ENCODE data around the gene ADK. TPM values are rescaled to one million over a fixed set of nuclear protein-coding genes. Genes with fewer than 3 reads are reported as not detected.
"Not testable (repeated sequence)": the region's sequence is repeated elsewhere in the genome, so short reads cannot be mapped to it uniquely, and the experiment has no call there.

ADK gene
- total RNA-seq, 1 donor from 2014 or later: 46.1 TPM

- ChIA-PET POLR2A (no interaction called here), CTCF (interaction anchor here (0.6 kb wide), 1 partner anchor 184 kb away, joined by 3 read pairs; no protein-coding TSS in a partner anchor)
- Mint-ChIP-seq H3K27me3 (no peaks in the 10 kb centered on the region), H3K9me3 (peaks cover 19% of the 10 kb centered on the region), H3K36me3 (ENCODE audit: low read depth) (peaks cover 39% of the 10 kb centered on the region), H3K4me3 (no peak overlapping the region), H3K4me1 (peaks cover 5% of the 10 kb centered on the region), H3K27ac (no peak overlapping the region)
- no peak for TF ChIP-seq CTCF (IDR thresholded peaks at IDR 0.05)
- intact Hi-C loops (cut with micrococcal nuclease): no loop called here
- no peak for DNase-seq
- no peak for ATAC-seq (ENCODE audit: low read depth)
Observed at GRCh38 chr10:74518061-74518460, 367.0 kb downstream of the ADK start.

GRCh38 chr10:74521526-74521925 lies 370.5 kb downstream of the ADK start:
- H3K27ac Mint-ChIP-seq: no peak overlapping the region
- H3K4me1 Mint-ChIP-seq: peaks cover 6% of the 10 kb centered on the region
- DNase-seq (no peak), ATAC-seq (ENCODE audit: low read depth) (no peak)
- no peak overlapping the region for H3K4me3 Mint-ChIP-seq
- no peak for TF ChIP-seq CTCF (IDR thresholded peaks at IDR 0.05)
- H3K9me3 Mint-ChIP-seq: no peaks in the 10 kb centered on the region
- ChIA-PET CTCF (no interaction called here), POLR2A (no interaction called here)
- H3K36me3 Mint-ChIP-seq (ENCODE audit: low read depth): peaks cover 21% of the 10 kb centered on the region
- H3K27me3 Mint-ChIP-seq: no peaks in the 10 kb centered on the region
- intact Hi-C loops (cut with micrococcal nuclease): no loop called here

GRCh38 chr10:74523199-74523598 lies 372.2 kb downstream of the ADK start:
- CTCF ChIA-PET: no interaction called here
- no peaks in the 10 kb centered on the region for H3K27me3 Mint-ChIP-seq
- peaks cover 28% of the 10 kb centered on the region for H3K36me3 Mint-ChIP-seq (ENCODE audit: low read depth)
- H3K4me1 Mint-ChIP-seq: peaks cover 6% of the 10 kb centered on the region
- intact Hi-C loops (cut with micrococcal nuclease): no loop called here
- H3K4me3 Mint-ChIP-seq: no peak overlapping the region
- no peak for TF ChIP-seq CTCF (IDR thresholded peaks at IDR 0.05)
- POLR2A ChIA-PET: interaction anchor here (0.7 kb wide), 2 partner anchors 36 to 356 kb away, joined by 5 to 6 read pairs; no protein-coding TSS in a partner anchor
- H3K9me3 Mint-ChIP-seq: no peaks in the 10 kb centered on the region
- H3K27ac Mint-ChIP-seq: no peak overlapping the region
- ATAC-seq (ENCODE audit: low read depth): no peak
- no peak for DNase-seq

DNA sequence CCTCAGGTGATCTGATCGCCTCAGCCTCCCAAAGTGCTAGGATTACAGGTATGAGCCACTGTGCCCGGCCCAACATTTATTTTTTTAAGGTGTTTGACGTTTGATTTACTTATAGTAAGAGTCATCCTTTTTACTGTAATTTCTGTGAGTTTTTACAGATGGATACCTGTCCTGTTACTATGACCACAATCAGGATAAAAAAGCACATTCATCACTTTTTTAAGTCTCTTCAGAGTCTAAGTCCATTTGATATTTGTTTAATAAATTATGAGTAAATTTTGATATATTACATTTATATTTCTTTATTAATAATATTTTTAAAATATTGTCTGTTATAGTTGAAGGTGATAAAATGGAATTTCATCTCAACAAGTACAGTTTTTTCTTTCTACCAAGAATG lies 374.9 kb downstream of the ADK start:
- H3K4me3 Mint-ChIP-seq: no peak overlapping the region
- H3K27me3 Mint-ChIP-seq: no peaks in the 10 kb centered on the region
- intact Hi-C loops (cut with micrococcal nuclease): no loop called here
- no peak overlapping the region for H3K27ac Mint-ChIP-seq
- POLR2A ChIA-PET: no interaction called here
- H3K9me3 Mint-ChIP-seq: no peaks in the 10 kb centered on the region
- CTCF ChIA-PET: no interaction called here
- H3K36me3 Mint-ChIP-seq (ENCODE audit: low read depth): peaks cover 44% of the 10 kb centered on the region
- DNase-seq (no peak), ATAC-seq (ENCODE audit: low read depth) (no peak)
- TF ChIP-seq CTCF (IDR thresholded peaks at IDR 0.05): no peak
- H3K4me1 Mint-ChIP-seq: peaks cover 6% of the 10 kb centered on the region

DNA sequence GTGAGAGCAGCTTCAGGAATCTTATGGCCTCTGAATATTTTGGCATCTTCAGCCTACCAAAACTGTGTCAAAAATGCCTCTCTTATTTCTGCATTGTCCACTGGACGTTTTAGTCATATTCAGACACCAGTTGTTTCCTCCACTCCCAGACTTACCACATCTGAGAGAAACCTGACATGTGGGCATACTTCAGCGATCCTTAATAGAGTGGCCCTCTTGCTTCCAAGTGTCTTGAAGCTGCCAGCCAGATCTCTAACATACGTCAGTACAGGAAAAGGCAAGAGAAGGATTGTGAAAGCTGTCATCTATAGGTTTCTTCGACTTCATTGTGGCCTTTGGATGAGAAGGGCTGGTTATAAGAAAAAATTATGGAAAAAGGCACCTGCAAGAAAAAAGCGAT lies 376.6 kb downstream of the ADK start:
- POLR2A ChIA-PET; CTCF ChIA-PET; H3K27me3 Mint-ChIP-seq; DNase-seq; H3K4me3 Mint-ChIP-seq; ATAC-seq (ENCODE audit: low read depth); intact Hi-C loops (cut with micrococcal nuclease); H3K9me3 Mint-ChIP-seq; H3K27ac Mint-ChIP-seq: not testable (repeated sequence)
- peaks cover 11% of the 10 kb centered on the region for H3K4me1 Mint-ChIP-seq
- peaks cover 45% of the 10 kb centered on the region for H3K36me3 Mint-ChIP-seq (ENCODE audit: low read depth)

GRCh38 chr10:74529205-74529604 lies 378.2 kb downstream of the ADK start:
- no peaks in the 10 kb centered on the region for H3K9me3 Mint-ChIP-seq
- H3K27ac Mint-ChIP-seq: no peak overlapping the region
- ChIA-PET POLR2A (no interaction called here), CTCF (no interaction called here)
- no peak for DNase-seq
- peaks cover 39% of the 10 kb centered on the region for H3K36me3 Mint-ChIP-seq (ENCODE audit: low read depth)
- intact Hi-C loops (cut with micrococcal nuclease): no loop called here
- H3K4me3 Mint-ChIP-seq: no peak overlapping the region
- peaks cover 5% of the 10 kb centered on the region for H3K4me1 Mint-ChIP-seq
- H3K27me3 Mint-ChIP-seq: no peaks in the 10 kb centered on the region
- ATAC-seq (ENCODE audit: low read depth): no peak
- TF ChIP-seq CTCF (IDR thresholded peaks at IDR 0.05): no peak

Data from activated B cell treated with CpG ODN at 0.5 μM for 24 hours (primary cell).